DND-41 (cell line): ENCODE results near the gene PRRT4.

Experiments used
- ATAC-seq: fragments of 200-7000 bp; cut with Tn5 transposase; 3 replicates; pipeline ENCODE4 v1.9.1; 2021; ENCODE audit warnings: low read depth; ENCODE audit not compliant: insufficient read depth
- DNase-seq: peaks from one replicate; pipeline ENCODE4 v3.0.0-alpha.2; 2020
- H2AFZ ChIP-seq: 2 replicates; pipeline ENCODE4 v1.6.0; 2012; ENCODE audit warnings: low read depth, low read length
- H3K27ac ChIP-seq: 2 replicates; pipeline ENCODE4 v1.5.1; 2012; ENCODE audit warnings: low read length, inconsistent platforms
- H3K27me3 ChIP-seq: fragments of 200-600 bp; sonication (generic); 2 replicates; pipeline ENCODE4 v1.6.0; 2012; ENCODE audit warnings: low read length, mild to moderate bottlenecking, inconsistent platforms; ENCODE audit not compliant: insufficient read depth, poor library complexity
- H3K36me3 ChIP-seq: 2 replicates; pipeline ENCODE4 v1.5.1; 2012; ENCODE audit warnings: low read length, inconsistent platforms; ENCODE audit not compliant: insufficient read depth
- H3K4me1 ChIP-seq: 2 replicates; pipeline ENCODE4 v1.5.1; 2012; ENCODE audit warnings: mild to moderate bottlenecking, low read length; ENCODE audit not compliant: insufficient read depth
- H3K4me2 ChIP-seq: 2 replicates; pipeline ENCODE4 v1.6.0; 2012; ENCODE audit warnings: mild to moderate bottlenecking, moderate library complexity, low read length, inconsistent platforms; ENCODE audit not compliant: insufficient read depth
- H3K4me3 ChIP-seq, 2 experiments: fragments of 200-600 bp in 1 of 2; shearing (Covaris generic) in 1 of 2; 2 replicates each; pipeline ENCODE4 v1.5.1; 2012 to 2016; ENCODE audit warnings: inconsistent platforms in 2 of 2, low read length in 2 of 2, mild to moderate bottlenecking in 2 of 2, low read depth in 1 of 2, moderate library complexity in 1 of 2
- H3K79me2 ChIP-seq: 2 replicates; pipeline ENCODE4 v1.6.0; 2012; ENCODE audit warnings: low read length, inconsistent platforms; ENCODE audit not compliant: insufficient read depth
- H3K9ac ChIP-seq: 2 replicates; pipeline ENCODE4 v1.6.0; 2012; ENCODE audit warnings: low read depth, mild to moderate bottlenecking, inconsistent platforms, low read length, moderate library complexity
- H3K9me3 ChIP-seq: 2 replicates; pipeline ENCODE4 v1.5.1; 2012; ENCODE audit warnings: low read length, moderate library complexity, mild to moderate bottlenecking, inconsistent platforms; ENCODE audit not compliant: insufficient read depth, severe bottlenecking
- H4K20me1 ChIP-seq: 2 replicates; pipeline ENCODE4 v1.6.0; 2012; ENCODE audit warnings: low read length; ENCODE audit not compliant: insufficient read depth
- EZH2 ChIP-seq: IDR thresholded peaks from 3 replicates; pipeline ENCODE4 v1.6.1; 2012; ENCODE audit warnings: borderline replicate concordance, low read depth, mild to moderate bottlenecking, moderate library complexity, low read length, inconsistent platforms; ENCODE audit not compliant: severe bottlenecking
- TF ChIP-seq, protein P1 (sequence below): IDR thresholded peaks from 2 replicates; pipeline ENCODE4 v1.5.1; 2012; ENCODE audit warnings: borderline replicate concordance, low read length, moderate library complexity, mild to moderate bottlenecking; ENCODE audit not compliant: poor library complexity, severe bottlenecking; ENCODE audit errors: extremely low read depth

PRRT4 gene

DNA sequence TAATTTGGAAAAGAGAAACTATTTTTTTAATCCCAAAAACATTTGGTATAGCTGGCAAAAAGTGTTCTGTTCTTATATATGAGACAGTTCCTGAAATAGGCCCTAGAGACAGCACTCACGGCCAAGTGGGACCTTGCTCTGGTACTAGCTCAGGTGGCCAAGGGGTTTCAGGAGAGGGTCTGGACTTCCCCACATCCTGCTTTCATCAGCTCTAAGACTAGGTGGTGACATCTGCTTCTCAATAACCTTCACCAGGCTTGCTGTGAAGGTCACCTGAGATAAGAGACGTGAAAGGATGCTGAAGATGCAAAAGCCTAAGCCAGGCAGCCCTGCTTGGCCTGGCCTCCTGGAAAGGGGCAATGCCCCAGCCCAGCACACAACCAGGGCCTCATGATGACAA is 58.4 kb downstream of the PRRT4 start:
- no peaks in the 10 kb centered on the region; the same call in 1 of the 2 replicates for H4K20me1 ChIP-seq
- H3K79me2 ChIP-seq = no peaks in the 10 kb centered on the region
- DNase-seq (no peak), ATAC-seq (no peak)
- no peak overlapping the region for H3K27ac ChIP-seq
- H3K9me3 ChIP-seq = no peaks in the 10 kb centered on the region
- no peak overlapping the region for H2AFZ ChIP-seq
- H3K4me1 ChIP-seq = no peaks in the 10 kb centered on the region
- H3K4me3 ChIP-seq = no peak overlapping the region
- no peak overlapping the region for H3K4me2 ChIP-seq
- H3K36me3 ChIP-seq = peaks cover 48% of the 10 kb centered on the region
- TF ChIP-seq, protein P1, sequence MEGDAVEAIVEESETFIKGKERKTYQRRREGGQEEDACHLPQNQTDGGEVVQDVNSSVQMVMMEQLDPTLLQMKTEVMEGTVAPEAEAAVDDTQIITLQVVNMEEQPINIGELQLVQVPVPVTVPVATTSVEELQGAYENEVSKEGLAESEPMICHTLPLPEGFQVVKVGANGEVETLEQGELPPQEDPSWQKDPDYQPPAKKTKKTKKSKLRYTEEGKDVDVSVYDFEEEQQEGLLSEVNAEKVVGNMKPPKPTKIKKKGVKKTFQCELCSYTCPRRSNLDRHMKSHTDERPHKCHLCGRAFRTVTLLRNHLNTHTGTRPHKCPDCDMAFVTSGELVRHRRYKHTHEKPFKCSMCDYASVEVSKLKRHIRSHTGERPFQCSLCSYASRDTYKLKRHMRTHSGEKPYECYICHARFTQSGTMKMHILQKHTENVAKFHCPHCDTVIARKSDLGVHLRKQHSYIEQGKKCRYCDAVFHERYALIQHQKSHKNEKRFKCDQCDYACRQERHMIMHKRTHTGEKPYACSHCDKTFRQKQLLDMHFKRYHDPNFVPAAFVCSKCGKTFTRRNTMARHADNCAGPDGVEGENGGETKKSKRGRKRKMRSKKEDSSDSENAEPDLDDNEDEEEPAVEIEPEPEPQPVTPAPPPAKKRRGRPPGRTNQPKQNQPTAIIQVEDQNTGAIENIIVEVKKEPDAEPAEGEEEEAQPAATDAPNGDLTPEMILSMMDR = no peak
- no peak for TF ChIP-seq EZH2
- H3K27me3 ChIP-seq = no peaks in the 10 kb centered on the region
- H3K9ac ChIP-seq = no peak overlapping the region

DNA sequence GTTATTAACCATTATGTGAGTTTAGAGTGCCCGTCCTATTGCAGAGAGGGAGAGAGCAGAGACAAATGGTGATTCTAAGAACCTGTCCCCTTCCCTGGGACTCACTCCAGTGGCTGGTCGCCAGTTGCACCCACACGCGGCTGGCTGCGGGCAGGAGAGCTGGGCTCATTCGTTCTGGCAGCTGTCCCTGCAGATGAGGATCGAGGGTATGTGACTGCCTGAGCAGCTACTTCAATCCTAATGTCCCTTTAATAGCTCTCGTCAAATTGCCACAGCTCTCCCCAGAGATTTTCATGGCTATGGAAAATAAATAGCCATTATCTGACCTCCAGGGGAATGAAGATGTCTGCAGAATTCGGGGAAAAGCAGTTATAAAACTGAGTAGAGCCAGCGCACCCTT is 59.4 kb downstream of the PRRT4 start:
- ATAC-seq (0 out of 3 replicates have a peak, but pooled peaks have one; percentile 8), DNase-seq (no peak)
- no peaks in the 10 kb centered on the region; the same call in 1 of the 2 replicates for H4K20me1 ChIP-seq
- H3K4me2 ChIP-seq = no peak overlapping the region
- H3K27ac ChIP-seq = no peak overlapping the region
- no peaks in the 10 kb centered on the region for H3K9me3 ChIP-seq
- no peaks in the 10 kb centered on the region for H3K4me1 ChIP-seq
- no peaks in the 10 kb centered on the region for H3K27me3 ChIP-seq
- H3K79me2 ChIP-seq = no peaks in the 10 kb centered on the region
- TF ChIP-seq EZH2 = no peak
- TF ChIP-seq, protein P1 = no peak
- no peak overlapping the region for H3K9ac ChIP-seq
- peaks cover 38% of the 10 kb centered on the region for H3K36me3 ChIP-seq
- no peak overlapping the region for H3K4me3 ChIP-seq
- H2AFZ ChIP-seq = no peak overlapping the region
